Measurements from ENCODE around the gene LTBP4.

DNA sequence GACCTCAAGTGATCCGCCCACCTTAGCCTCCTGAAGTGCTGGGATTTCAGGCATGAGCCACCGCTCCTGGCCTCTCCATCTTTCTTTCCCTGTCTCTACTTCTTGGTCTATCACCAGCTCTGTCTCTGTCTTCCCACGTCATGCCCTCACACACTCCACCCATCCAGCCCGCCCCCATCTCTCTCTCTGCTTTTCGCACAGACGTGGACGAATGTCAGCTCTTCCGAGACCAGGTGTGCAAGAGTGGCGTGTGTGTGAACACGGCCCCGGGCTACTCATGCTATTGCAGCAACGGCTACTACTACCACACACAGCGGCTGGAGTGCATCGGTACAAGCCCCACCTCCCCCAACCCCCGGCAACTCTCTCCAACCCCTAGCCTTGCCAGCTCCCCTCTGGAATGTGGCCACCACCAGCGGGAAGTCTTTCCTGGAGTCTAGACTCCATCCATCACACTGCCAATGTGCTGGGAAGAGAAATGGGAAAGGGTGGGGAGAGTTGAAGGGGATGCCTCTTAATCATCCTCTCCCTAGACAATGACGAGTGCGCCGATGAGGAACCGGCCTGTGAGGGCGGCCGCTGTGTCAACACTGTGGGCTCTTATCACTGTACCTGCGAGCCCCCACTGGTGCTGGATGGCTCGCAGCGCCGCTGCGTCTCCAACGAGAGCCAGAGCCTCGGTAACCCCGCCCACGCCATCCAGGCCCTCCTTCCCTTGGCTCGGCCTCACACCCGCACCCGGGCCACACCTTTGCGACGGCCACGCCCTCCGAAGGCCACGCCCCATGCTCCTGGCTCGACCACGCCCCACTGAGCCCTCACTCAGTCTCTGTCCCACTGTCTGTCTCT is 22.5 kb downstream of the LTBP4 start:
- no peak for TF ChIP-seq POLR2A (IDR thresholded peaks at IDR 0.05)
- no peak for TF ChIP-seq CTCF (IDR thresholded peaks at IDR 0.05)
- TF ChIP-seq EP300 (IDR thresholded peaks at IDR 0.05): no peak
- no peak for TF ChIP-seq POLR2AphosphoS5 (IDR thresholded peaks at IDR 0.05)

All from gastroesophageal sphincter (tissue), 3 donors.